Measurements from ENCODE around the gene IL36G. TPM values are rescaled to one million over a fixed set of nuclear protein-coding genes. Genes with fewer than 3 reads are reported as not detected.

Gene IL36G
- total RNA-seq, 1 donor from 2014 or later = not detected

DNA sequence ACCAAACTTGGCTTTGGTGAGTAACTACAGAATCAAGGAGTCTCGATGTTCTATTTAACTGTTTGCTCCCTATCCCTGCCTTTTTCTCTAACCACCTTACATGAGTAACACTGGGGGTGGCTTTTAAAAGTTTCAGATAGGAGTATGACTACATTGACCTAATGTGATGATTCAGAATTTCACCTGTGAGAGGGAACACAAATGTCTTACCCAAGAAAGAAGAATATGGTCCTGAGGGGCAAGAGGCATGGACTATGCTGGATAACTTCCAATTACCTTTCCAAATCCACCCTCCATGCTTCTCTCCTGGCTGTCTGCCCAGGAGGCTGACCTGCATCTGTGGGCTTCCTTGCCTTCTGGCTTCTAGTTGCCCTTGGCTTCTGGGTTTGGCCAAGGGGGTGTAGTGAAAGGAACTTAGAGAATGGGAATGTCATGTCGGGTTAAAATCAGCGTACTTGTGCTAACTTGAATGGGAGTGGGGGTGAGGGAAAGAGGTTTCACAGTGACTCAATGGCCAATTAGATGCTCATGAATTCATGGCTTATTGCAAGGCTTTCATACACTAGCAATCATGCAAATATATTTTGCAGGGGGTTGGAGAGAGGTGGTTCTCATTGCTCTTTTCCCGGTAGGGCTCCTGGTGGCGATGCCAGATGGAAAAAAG is 5.3 kb upstream of the IL36G start:
- DNase-seq (ENCODE audit: low read depth) = no peak

GRCh38 chr2:112973156-112973555 is 4.7 kb upstream of the IL36G start:
- DNase-seq (ENCODE audit: low read depth) = no peak

- DNase-seq (ENCODE audit: low read depth) = no peak
Measured at GRCh38 chr2:112979731-112980130, 1.9 kb downstream of the IL36G start.

DNA sequence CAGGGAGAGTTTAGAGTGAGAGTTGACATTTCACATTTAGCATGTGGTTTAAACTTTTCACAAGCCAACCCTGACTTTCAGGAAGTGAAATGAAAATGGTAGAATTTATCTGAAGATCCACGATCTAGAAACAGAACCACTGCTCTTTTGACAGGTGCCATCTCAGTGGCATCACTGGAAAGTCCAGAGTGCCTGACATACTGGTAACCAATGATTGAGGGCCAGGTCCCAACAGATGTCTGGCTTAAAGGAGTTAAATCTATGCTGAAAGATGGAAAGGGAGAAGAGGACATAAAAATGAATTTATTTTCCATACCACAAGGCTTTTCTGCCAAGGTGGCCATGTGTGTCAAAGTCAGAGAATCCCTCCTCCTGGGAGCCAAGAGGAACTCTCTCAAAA is 2.7 kb downstream of the IL36G start:
- DNase-seq (ENCODE audit: low read depth) = no peak

- DNase-seq (ENCODE audit: low read depth) = no peak
Measured at GRCh38 chr2:112985090-112985489, 7.3 kb downstream of the IL36G start.

DNA sequence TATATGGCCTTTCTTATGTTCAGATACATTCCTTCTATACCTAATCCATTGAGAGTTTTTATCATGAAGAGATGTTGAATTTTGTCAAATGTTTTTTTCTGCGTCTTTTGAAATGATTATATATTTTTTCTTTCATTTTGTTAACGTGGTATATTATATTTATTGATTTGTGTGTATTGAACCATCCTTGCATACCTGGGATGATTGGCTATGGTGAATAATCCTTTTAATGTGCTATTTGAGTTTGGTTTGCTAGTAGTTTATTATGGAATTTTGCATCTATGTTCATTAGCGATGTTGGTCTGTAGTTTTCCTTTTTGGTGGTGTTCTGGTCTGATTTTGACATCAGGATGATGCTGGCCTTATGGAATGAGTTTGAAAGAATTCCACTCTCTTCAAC is 11.8 kb downstream of the IL36G start:
- DNase-seq (ENCODE audit: low read depth) = no peak

GRCh38 chr2:112993831-112994230 is 16.0 kb downstream of the IL36G start:
- no peak for DNase-seq (ENCODE audit: low read depth)

DNA sequence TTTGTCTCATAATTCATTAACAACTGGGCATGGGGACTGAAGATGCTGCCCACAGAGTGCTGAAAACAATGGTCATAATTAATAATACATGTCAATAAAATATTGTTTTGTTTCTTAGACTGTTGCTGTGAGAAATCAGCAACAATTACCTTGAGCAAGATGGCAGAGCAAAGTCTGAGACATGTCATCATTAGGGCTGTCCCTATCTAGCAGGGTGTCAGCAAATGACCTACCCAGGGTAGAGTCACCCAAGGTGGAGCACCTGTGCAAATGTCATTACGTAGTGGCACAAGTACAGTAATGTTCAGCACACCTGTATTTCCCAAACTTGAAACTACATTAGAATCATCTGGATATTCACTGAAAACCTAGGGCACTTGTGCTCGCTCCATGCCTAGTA is 16.8 kb downstream of the IL36G start:
- DNase-seq (ENCODE audit: low read depth) = no peak

DNA sequence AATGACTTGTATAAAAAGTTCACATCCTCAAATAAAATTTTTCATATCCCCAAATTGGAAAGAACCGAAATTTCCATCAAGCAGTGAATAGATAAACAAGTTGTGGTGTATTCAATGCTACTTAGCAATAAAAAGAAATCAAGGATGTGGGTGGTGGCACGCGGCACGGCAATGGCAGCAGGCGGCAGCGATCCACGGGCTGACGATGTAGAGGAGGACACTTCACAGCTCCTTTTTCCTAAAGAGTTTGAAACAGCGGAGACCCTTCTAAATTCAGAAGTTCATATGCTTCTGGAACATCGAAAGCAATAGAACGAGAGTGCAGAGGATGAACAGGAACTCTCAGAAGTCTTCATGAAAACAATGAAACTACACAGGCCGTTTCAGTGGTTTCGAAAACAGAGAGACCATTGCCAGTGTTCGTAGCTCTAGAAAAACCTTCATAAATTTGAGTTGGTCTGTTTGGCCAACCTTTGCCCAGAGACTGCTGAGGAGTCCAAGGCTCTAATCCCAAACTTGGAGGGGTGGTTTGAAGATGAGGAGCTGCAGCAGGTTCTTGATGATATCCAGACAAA is 17.6 kb downstream of the IL36G start:
- no peak for DNase-seq (ENCODE audit: low read depth)

- no peak for DNase-seq (ENCODE audit: low read depth)
Measured at GRCh38 chr2:112996635-112997034, 18.8 kb downstream of the IL36G start.

GRCh38 chr2:112997151-112997550 is 19.3 kb downstream of the IL36G start:
- DNase-seq (ENCODE audit: low read depth) = no peak

DNA sequence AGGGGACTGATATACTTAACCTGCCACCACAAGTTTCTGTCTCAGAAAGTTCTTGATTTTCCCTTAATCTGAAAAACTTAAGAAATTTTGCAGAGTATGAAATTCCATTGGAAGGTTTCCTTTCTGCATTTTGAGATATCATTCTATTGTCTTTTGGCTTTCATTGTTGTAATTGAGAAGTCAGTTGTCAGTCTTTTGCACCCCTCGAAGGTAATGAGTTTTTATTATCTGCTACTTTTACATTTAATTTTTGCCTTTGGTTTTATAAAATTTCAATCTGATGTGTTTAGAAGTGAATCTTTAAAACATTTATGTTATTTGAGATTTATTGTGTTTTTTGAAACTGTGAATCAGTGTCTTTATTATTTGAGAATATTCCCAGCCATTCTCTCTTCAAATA is 22.6 kb downstream of the IL36G start:
- DNase-seq (ENCODE audit: low read depth) = no peak

DNA sequence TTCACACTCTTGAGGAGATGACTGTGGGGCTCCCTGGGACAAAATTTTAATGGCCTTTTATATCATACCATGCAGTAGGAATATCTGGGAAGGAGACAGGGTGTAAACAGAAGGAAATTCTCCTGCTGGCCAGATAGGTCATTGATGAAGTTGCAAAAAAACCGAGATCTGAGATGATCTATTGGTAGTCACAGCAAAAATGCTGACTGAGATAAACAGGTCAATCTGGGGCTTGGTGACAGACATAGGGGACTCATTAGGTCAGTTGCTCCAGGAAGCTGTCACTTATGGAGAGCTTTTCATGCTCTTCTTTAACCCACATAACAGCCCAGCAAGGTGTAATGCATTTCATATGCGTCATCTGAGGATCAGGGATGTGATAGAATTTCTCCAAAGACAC is 24.9 kb downstream of the IL36G start:
- DNase-seq (ENCODE audit: low read depth) = no peak

GRCh38 chr2:113005030-113005509 is 27.3 kb downstream of the IL36G start, which contains the start of gene IL36A:
Gene IL36A (plus strand): TSS chr2:113005459. CDS start chr2:113005872, 413 bp downstream.
- DNase-seq (ENCODE audit: low read depth) = no peak

DNA sequence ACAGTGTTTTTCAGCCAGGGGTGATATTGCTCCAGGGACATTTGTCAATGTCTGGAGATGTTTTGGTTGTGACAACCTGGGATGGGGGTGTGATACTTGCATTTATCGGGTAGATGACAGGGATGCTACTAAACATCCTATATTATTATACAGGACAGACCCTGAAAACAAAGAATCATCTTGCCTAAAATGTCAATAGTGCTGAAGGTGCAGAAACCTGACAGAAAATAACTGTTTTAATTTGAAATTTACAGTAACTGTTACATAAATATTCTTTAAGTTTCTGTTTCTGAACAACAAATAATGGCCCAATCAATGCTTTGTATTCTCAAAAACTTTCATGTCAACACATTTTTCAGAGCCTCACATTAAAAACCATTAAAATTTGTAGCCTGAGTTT is 29.4 kb downstream of the IL36G start:
- DNase-seq (ENCODE audit: low read depth) = no peak

- no peak for DNase-seq (ENCODE audit: low read depth)
Measured at GRCh38 chr2:113009622-113010021, 31.8 kb downstream of the IL36G start.

DNA sequence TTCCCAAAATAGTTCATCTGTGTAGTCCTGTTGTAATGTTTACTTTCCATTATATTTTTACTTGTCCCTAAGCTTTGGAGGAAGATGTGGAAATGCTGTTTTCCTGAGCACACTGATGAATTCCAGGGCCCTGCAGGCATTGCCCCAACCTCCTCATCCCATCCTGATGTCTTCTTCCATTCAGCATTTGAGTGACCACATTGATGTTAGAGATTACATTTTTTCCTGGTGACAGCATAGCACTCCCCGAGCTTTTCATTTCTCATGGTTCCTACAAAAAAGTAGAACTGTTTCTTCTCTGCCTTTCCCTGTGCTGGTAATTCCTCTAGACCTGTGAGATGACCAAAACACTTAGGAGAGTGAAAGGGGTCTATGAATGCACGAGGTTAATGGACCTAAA is 32.3 kb downstream of the IL36G start:
- no peak for DNase-seq (ENCODE audit: low read depth)

- no peak for DNase-seq (ENCODE audit: low read depth)
Measured at GRCh38 chr2:113011108-113011507, 33.3 kb downstream of the IL36G start.

- DNase-seq (ENCODE audit: low read depth) = no peak
Measured at GRCh38 chr2:113012436-113013335, 34.9 kb downstream of the IL36G start.

GRCh38 chr2:113013336-113013661 is 35.5 kb downstream of the IL36G start:
- no peak for DNase-seq (ENCODE audit: low read depth)

DNA sequence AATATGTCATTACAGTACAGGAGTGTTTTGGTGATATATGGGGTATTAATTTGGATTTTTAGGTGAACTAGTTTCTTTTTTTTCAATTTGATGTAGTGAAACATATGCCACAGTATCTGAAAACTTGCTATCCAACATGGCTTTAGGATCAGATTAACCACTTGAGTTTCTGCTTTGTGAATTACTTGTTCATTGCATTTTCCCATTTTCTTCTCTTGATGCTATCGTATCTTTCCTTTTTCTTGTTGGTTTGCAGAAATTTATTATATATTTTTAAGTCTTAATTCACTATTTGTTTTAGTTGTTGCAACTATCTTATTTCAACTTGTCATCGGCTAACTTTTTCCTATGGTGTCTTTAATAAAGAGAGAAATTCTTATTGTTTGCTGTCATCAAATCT is 36.3 kb downstream of the IL36G start:
- DNase-seq (ENCODE audit: low read depth) = no peak

GRCh38 chr2:113015042-113015441 is 37.2 kb downstream of the IL36G start:
- no peak for DNase-seq (ENCODE audit: low read depth)

All from myocyte (in vitro differentiated cells).